H1 (cell line): ENCODE data around the gene FOXC1. TPM values are rescaled to one million over a fixed set of nuclear protein-coding genes. Genes with fewer than 3 reads are reported as not detected.

Source experiments
- CBX8 ChIP-seq: fragments of 300-800, 300-1000 bp; sonication (generic); IDR thresholded peaks from 2 replicates; pipeline ENCODE4 v1.7.1; 2016; ENCODE audit warnings: low read depth, low read length, borderline replicate concordance
- FOSL1 ChIP-seq: IDR thresholded peaks from 2 replicates; pipeline ENCODE4 v1.6.1; 2011; ENCODE audit warnings: mild to moderate bottlenecking, low read depth, low read length, moderate library complexity; ENCODE audit not compliant: insufficient read depth
- KDM5A ChIP-seq: fragments of 200-600 bp; IDR thresholded peaks from 2 replicates; pipeline ENCODE4 v1.7.1; 2012; ENCODE audit warnings: mild to moderate bottlenecking, low read length, inconsistent platforms, mixed read lengths
- RAD21 ChIP-seq, 2 experiments: IDR thresholded peaks in 1 of 2; conservative IDR thresholded peaks in 1 of 2; 2 replicates each; pipeline ENCODE4 v1.6.1; 2011; ENCODE audit warnings: low read depth in 2 of 2, low read length in 2 of 2, improper control_type of control experiment in 1 of 2, inconsistent platforms in 1 of 2, mild to moderate bottlenecking in 1 of 2, moderate library complexity in 1 of 2
- RNF2 ChIP-seq: fragments of 200-900, 300-1000 bp; sonication (generic); IDR thresholded peaks from 2 replicates; pipeline ENCODE4 v1.7.1; 2016; ENCODE audit warnings: borderline replicate concordance, low read depth, mild to moderate bottlenecking, antibody characterized with exemption, low read length; ENCODE audit not compliant: poor library complexity, severe bottlenecking; ENCODE audit errors: missing control alignments
- polyA plus RNA-seq, 7 experiments: library from polyadenylated mRNA; depleted of rRNA in 3 of 7; stranded (reverse) in 5 of 7; unstranded in 2 of 7; fragments of >200 nt in 5 of 7; fragments of 200-250 nt in 2 of 7; gene quantifications; 1 replicate in 5 of 7; 2 replicates in 1 of 7; 4 replicates in 1 of 7; pipeline versions ENCODE4 v1.2.1 to v1.2.3, GENCODE V29; 2011 to 2013; ENCODE audit warnings: missing spikeins in 2 of 7, mixed read lengths in 2 of 7
- total RNA-seq: library from RNA; stranded (reverse); fragmentation: NEBNext Ultra II Directional; extraction: Animal tissue kit (Norgen Biotek cat#: 25700); gene quantifications from 2 replicates; pipeline ENCODE4 v1.2.1, GENCODE V29; 2021
- TF ChIP-seq, protein P1 (sequence below): IDR thresholded peaks from 2 replicates; pipeline ENCODE4 v1.6.1; 2012; ENCODE audit warnings: low read length, inconsistent platforms

FOXC1 gene
- total and polyA plus RNA-seq, 2 of the 8 experiments (the other 6 are each of a cell fraction or from before 2014, with no cell fraction given), result 0.22 TPM; not detected in 1

DNA sequence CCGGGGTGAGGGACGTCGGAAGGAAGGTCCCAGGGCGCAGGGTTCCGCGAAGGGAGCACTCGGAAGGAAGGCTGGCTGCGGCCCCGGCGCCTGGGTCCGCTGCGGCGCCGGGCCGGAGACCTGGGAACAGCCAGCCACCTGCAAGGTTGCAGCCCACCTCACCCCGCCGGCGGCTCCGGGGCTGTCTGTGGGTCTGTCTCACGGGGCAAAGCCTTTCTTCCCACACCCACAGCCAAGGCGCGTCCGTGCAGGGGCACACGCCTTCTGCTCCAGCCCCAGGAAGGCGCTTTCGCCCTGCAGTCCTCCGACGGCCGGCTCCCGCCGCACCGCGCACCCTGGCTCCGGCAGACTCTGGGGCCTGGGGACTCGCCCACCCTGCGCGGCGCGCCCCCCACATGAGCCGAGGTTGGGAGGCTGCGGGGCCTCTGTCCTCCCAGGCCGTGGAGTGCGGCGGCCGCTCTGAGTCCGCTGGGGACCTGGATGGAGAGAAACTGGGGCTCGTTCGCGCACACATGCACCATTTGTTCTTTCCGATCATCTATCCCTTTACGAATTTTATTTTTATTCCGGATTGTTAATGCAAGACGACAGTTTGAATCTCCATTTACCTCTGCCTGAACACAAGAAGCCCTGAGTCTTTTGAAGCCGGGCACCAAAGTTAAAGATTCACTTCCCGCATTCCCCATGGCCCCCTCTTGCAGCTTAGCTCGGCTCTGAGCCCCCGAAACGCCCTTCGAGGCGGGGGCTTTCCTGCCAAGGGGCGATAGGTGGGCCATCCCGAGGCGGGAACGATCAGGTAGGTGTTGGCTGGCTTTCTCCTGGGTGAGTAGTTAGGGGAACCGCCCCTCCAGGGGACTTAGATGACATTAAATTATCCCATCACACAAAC lies 4.5 kb upstream of the FOXC1 start (continued):
- TF ChIP-seq RNF2 (peak; percentile 92), KDM5A (no peak), RAD21 (IDR thresholded peaks at IDR 0.05 in 1 of 2, conservative IDR thresholded peaks at IDR 0.05 in 1 of 2; ENCODE audit: low read depth in 2 of 2, low read length in 2 of 2) (no peak), CBX8 (0 out of 2 replicates have a peak, but pooled peaks have one; percentile 75), FOSL1 (no peak)
- TF ChIP-seq, protein P1, sequence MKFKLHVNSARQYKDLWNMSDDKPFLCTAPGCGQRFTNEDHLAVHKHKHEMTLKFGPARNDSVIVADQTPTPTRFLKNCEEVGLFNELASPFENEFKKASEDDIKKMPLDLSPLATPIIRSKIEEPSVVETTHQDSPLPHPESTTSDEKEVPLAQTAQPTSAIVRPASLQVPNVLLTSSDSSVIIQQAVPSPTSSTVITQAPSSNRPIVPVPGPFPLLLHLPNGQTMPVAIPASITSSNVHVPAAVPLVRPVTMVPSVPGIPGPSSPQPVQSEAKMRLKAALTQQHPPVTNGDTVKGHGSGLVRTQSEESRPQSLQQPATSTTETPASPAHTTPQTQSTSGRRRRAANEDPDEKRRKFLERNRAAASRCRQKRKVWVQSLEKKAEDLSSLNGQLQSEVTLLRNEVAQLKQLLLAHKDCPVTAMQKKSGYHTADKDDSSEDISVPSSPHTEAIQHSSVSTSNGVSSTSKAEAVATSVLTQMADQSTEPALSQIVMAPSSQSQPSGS, result no peak
